GM23338 (cell line): ENCODE measurements around the gene PALMD. TPM values are rescaled to one million over a fixed set of nuclear protein-coding genes. Genes with fewer than 3 reads are reported as not detected.

ENCODE experiments used
- ATAC-seq: fragments of 200-7000 bp; cut with Tn5 transposase; 3 replicates; pipeline ENCODE4 v1.9.1; 2020
- DNase-seq: peaks from one replicate; pipeline ENCODE4 v3.0.0-alpha.2; 2015; ENCODE audit warnings: low spot score
- H2AFZ ChIP-seq: fragments of 200-600 bp; sonication (generic); 2 replicates; pipeline ENCODE4 v1.8.0; 2016; ENCODE audit warnings: antibody characterized with exemption, mild to moderate bottlenecking, moderate library complexity
- H3F3A ChIP-seq: fragments of 200-600 bp; sonication (generic); replicated peaks from 2 replicates; pipeline ENCODE4 v1.8.0; 2017; ENCODE audit warnings: antibody characterized with exemption, mixed run types, low read depth
- H3K27ac ChIP-seq: fragments of 200-600 bp; sonication (generic); 2 replicates; pipeline ENCODE4 v1.6.1; 2016; ENCODE audit warnings: low read depth
- H3K27me3 ChIP-seq: fragments of 200-600 bp; sonication (generic); 2 replicates; pipeline ENCODE4 v1.8.0; 2016; ENCODE audit warnings: mild to moderate bottlenecking, mixed run types, moderate library complexity; ENCODE audit not compliant: insufficient read depth
- H3K36me3 ChIP-seq: fragments of 200-600 bp; sonication (generic); 2 replicates; pipeline ENCODE4 v1.8.0; 2016; ENCODE audit warnings: mild to moderate bottlenecking; ENCODE audit not compliant: insufficient read depth
- H3K4me1 ChIP-seq: fragments of 200-600 bp; sonication (generic); 2 replicates; pipeline ENCODE4 v1.8.0; 2016; ENCODE audit warnings: mild to moderate bottlenecking, moderate library complexity; ENCODE audit not compliant: insufficient read depth
- H3K4me2 ChIP-seq: fragments of 200-600 bp; sonication (generic); 2 replicates; pipeline ENCODE4 v1.7.1; 2017; ENCODE audit warnings: mixed run types
- H3K4me3 ChIP-seq: fragments of 200-600 bp; sonication (generic); 2 replicates; pipeline ENCODE4 v1.6.1; 2016; ENCODE audit warnings: mixed run types
- H3K79me2 ChIP-seq: fragments of 200-600 bp; sonication (generic); replicated peaks from 2 replicates; pipeline ENCODE4 v1.8.0; 2017; ENCODE audit warnings: mild to moderate bottlenecking; ENCODE audit not compliant: insufficient read depth
- H3K9me2 ChIP-seq: fragments of 200-600 bp; sonication (generic); 2 replicates; pipeline ENCODE4 v1.8.0; 2017; ENCODE audit not compliant: insufficient read depth
- H4K20me1 ChIP-seq: fragments of 200-600 bp; sonication (generic); replicated peaks from 2 replicates; pipeline ENCODE4 v1.8.0; 2017; ENCODE audit warnings: mild to moderate bottlenecking; ENCODE audit not compliant: insufficient read depth
- H3K27ac Mint-ChIP-seq: 2 replicates; pipeline ENCODE4 v1.8.0; 2020; ENCODE audit warnings: inconsistent platforms, mild to moderate bottlenecking, moderate library complexity, mixed read lengths
- H3K27me3 Mint-ChIP-seq: 3 replicates; pipeline ENCODE4 v1.8.0; 2022; ENCODE audit warnings: low read depth, mild to moderate bottlenecking, moderate library complexity, mixed read lengths, inconsistent platforms; ENCODE audit not compliant: insufficient read depth, poor library complexity
- H3K36me3 Mint-ChIP-seq: 3 replicates; pipeline ENCODE4 v1.8.0; 2021; ENCODE audit warnings: low read depth, mild to moderate bottlenecking, inconsistent platforms, moderate library complexity, mixed read lengths
- H3K4me1 Mint-ChIP-seq: 3 replicates; pipeline ENCODE4 v1.8.0; 2020; ENCODE audit warnings: mild to moderate bottlenecking, inconsistent platforms, mixed read lengths
- H3K4me3 Mint-ChIP-seq: 3 replicates; pipeline ENCODE4 v1.8.0; 2021; ENCODE audit warnings: moderate library complexity, mild to moderate bottlenecking, inconsistent platforms, mixed read lengths
- H3K9me3 Mint-ChIP-seq: 3 replicates; pipeline ENCODE4 v1.8.0; 2020; ENCODE audit warnings: moderate library complexity, mild to moderate bottlenecking, inconsistent platforms, mixed read lengths
- CREB1 ChIP-seq: fragments of 250-450 bp; sonication (Bioruptor Pico); IDR thresholded peaks from 2 replicates; pipeline ENCODE4 v1.5.0; 2020; ENCODE audit warnings: low read depth, mild to moderate bottlenecking, moderate library complexity
- EZH2 ChIP-seq: fragments of 200-600 bp; sonication (generic); IDR thresholded peaks from one replicate; pipeline ENCODE4 v1.8.0; 2017; ENCODE audit warnings: antibody characterized with exemption, mild to moderate bottlenecking, low read depth; ENCODE audit not compliant: unreplicated experiment
- EZH2phosphoT487 ChIP-seq: fragments of 200-600 bp; sonication (generic); IDR thresholded peaks from one replicate; pipeline ENCODE4 v1.8.1; 2018; ENCODE audit warnings: antibody characterized with exemption; ENCODE audit not compliant: unreplicated experiment
- JUNB ChIP-seq: IDR thresholded peaks from one replicate; pipeline ENCODE4 v1.6.1; 2016; ENCODE audit warnings: antibody characterized with exemption; ENCODE audit not compliant: unreplicated experiment
- NANOG ChIP-seq: IDR thresholded peaks from 2 replicates; pipeline ENCODE4 v1.6.1; 2016; ENCODE audit warnings: antibody characterized with exemption, borderline replicate concordance
- POLR2AphosphoS5 ChIP-seq: IDR thresholded peaks from 2 replicates; pipeline ENCODE4 v1.6.1; 2016; ENCODE audit warnings: antibody characterized with exemption, low read depth
- STAT1 ChIP-seq: IDR thresholded peaks from one replicate; pipeline ENCODE4 v1.6.1; 2016; ENCODE audit warnings: antibody characterized with exemption; ENCODE audit not compliant: unreplicated experiment
- ZNF114 ChIP-seq: fragments of 250-450 bp; sonication (Bioruptor Pico); IDR thresholded peaks from 2 replicates; pipeline ENCODE4 v1.5.0; 2020; ENCODE audit warnings: mild to moderate bottlenecking, moderate library complexity
- polyA plus RNA-seq: library from polyadenylated mRNA; unstranded; fragments of >200 nt; fragmentation: Nextera tagmentation; extraction: Ambion mirVana; gene quantifications from 2 replicates; pipeline ENCODE4 v1.2.1, GENCODE V29; 2016
- total RNA-seq: library from RNA; depleted of rRNA; stranded (reverse); fragments of >200 nt; shearing (Covaris generic); gene quantifications from 2 replicates; pipeline ENCODE4 v1.2.3, GENCODE V29; 2014
- TF ChIP-seq, protein P1 (sequence below): IDR thresholded peaks from 2 replicates; pipeline ENCODE4 v1.6.1; 2016; ENCODE audit warnings: antibody characterized with exemption
- TF ChIP-seq, protein P2 (sequence below), 2 experiments: fragments of 200-600 bp in 1 of 2; sonication (generic) in 1 of 2; conservative IDR thresholded peaks; 2 replicates each; pipeline versions ENCODE4 v1.5.1 to v1.6.1; 2016 to 2017; ENCODE audit warnings: antibody characterized with exemption in 2 of 2, low read depth in 2 of 2, mild to moderate bottlenecking in 2 of 2, moderate library complexity in 1 of 2

The PALMD gene
- total and polyA plus RNA-seq, 2 experiments from 2014 or later = not detected

DNA sequence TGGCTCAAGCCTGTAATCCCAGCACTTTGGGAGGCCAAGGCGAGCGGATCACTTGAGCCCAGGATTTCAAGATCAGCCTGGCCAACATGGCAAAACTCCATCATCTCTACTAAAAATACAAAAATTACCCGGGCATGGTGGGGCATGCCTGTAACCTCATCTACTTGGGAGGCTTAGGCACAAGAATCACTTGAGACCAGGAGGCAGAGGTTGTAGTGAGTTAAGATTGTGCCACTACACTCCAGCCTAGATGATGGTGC is 12.0 kb downstream of the PALMD start (continued):
- TF ChIP-seq, protein P1, sequence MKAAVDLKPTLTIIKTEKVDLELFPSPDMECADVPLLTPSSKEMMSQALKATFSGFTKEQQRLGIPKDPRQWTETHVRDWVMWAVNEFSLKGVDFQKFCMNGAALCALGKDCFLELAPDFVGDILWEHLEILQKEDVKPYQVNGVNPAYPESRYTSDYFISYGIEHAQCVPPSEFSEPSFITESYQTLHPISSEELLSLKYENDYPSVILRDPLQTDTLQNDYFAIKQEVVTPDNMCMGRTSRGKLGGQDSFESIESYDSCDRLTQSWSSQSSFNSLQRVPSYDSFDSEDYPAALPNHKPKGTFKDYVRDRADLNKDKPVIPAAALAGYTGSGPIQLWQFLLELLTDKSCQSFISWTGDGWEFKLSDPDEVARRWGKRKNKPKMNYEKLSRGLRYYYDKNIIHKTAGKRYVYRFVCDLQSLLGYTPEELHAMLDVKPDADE = no peak
- TF ChIP-seq STAT1 = no peak
- TF ChIP-seq CREB1 = no peak
- TF ChIP-seq ZNF114 (CRISPR knock-in tag) = no peak
- no peak for TF ChIP-seq EZH2
- no peak for TF ChIP-seq NANOG
- no peak for TF ChIP-seq POLR2AphosphoS5
- no peak for TF ChIP-seq EZH2phosphoT487
- TF ChIP-seq JUNB = no peak
- TF ChIP-seq, protein P2, sequence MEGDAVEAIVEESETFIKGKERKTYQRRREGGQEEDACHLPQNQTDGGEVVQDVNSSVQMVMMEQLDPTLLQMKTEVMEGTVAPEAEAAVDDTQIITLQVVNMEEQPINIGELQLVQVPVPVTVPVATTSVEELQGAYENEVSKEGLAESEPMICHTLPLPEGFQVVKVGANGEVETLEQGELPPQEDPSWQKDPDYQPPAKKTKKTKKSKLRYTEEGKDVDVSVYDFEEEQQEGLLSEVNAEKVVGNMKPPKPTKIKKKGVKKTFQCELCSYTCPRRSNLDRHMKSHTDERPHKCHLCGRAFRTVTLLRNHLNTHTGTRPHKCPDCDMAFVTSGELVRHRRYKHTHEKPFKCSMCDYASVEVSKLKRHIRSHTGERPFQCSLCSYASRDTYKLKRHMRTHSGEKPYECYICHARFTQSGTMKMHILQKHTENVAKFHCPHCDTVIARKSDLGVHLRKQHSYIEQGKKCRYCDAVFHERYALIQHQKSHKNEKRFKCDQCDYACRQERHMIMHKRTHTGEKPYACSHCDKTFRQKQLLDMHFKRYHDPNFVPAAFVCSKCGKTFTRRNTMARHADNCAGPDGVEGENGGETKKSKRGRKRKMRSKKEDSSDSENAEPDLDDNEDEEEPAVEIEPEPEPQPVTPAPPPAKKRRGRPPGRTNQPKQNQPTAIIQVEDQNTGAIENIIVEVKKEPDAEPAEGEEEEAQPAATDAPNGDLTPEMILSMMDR (conservative IDR thresholded peaks at IDR 0.05; ENCODE audit: low read depth in 2 of 2) = no peak

DNA sequence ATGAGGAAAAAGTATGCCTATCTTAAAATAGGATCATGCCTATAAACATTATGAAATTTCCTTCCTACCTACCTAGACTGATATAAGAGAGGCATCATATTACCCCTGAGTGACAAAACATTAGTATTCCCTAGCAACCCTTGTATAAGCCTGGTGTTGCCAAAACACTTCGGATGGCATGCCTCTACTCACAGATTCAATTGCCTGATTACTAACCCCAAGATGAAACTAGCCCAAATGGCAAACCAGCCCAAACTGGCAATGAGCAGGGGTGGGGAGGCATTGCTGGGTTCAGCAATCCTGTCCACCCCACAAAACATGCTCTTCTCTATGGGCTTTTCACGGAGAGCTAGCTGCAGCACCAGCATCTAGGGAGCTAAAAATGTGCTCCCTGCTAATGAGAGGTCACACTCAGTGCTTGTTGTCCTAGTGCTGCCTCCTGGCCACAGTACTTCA is 13.9 kb downstream of the PALMD start:
- TF ChIP-seq CREB1 = no peak
- TF ChIP-seq NANOG = no peak
- no peaks in the 10 kb centered on the region for H4K20me1 ChIP-seq
- no peaks in the 10 kb centered on the region for H3K9me3 Mint-ChIP-seq
- H3K27ac Mint-ChIP-seq = no peak overlapping the region
- no peaks in the 10 kb centered on the region for H3K27me3 Mint-ChIP-seq
- DNase-seq = peak; percentile 31
- no peaks in the 10 kb centered on the region for H3K36me3 ChIP-seq
- no peaks in the 10 kb centered on the region for H3K9me2 ChIP-seq
- no peak overlapping the region for H2AFZ ChIP-seq
- H3K4me1 Mint-ChIP-seq = peaks cover 6% of the 10 kb centered on the region; the same call in 2 of the 3 replicates
- no peaks in the 10 kb centered on the region for H3F3A ChIP-seq
- no peak for ATAC-seq
- no peak overlapping the region for H3K4me2 ChIP-seq
- H3K27me3 ChIP-seq = no peaks in the 10 kb centered on the region
- H3K27ac ChIP-seq = no peak overlapping the region
- no peak overlapping the region for H3K4me3 Mint-ChIP-seq
- H3K36me3 Mint-ChIP-seq = no peaks in the 10 kb centered on the region
- H3K4me1 ChIP-seq = peaks cover 3% of the 10 kb centered on the region; the same call in 1 of the 2 replicates
- H3K4me3 ChIP-seq = no peak overlapping the region
- H3K79me2 ChIP-seq = no peaks in the 10 kb centered on the region

DNA sequence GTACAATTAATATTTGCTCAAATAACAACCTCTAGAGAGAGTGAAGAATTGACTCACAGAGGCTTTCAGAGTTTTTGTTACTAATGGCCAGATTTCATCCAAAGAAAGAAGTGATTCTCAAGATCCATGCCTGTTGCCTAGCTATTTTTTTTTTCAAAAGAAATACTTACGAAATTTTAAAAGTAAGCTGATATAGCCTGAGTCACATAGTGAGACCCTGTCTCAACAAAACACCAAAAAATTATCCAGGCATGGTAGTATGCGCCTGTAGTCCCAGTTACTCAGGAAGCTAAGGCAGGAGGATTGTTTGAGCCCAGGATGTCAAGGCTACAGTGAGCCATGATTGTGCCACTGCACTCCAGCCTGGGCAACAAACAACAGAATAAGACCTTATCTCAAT is 14.6 kb downstream of the PALMD start:
- ATAC-seq (no peak), DNase-seq (no peak)
- no peak overlapping the region for H3K4me3 Mint-ChIP-seq
- Histone ChIP-seq H3K27me3 (no peaks in the 10 kb centered on the region), H4K20me1 (no peaks in the 10 kb centered on the region), H3K4me1 (peaks cover 3% of the 10 kb centered on the region; the same call in 1 of the 2 replicates), H3K79me2 (no peaks in the 10 kb centered on the region), H3F3A (no peaks in the 10 kb centered on the region), H2AFZ (no peak overlapping the region), H3K27ac (no peak overlapping the region), H3K4me3 (no peak overlapping the region), H3K9me2 (no peaks in the 10 kb centered on the region), H3K36me3 (no peaks in the 10 kb centered on the region), H3K4me2 (no peak overlapping the region)
- H3K4me1 Mint-ChIP-seq = peaks cover 6% of the 10 kb centered on the region; the same call in 2 of the 3 replicates
- no peaks in the 10 kb centered on the region for H3K9me3 Mint-ChIP-seq
- H3K27me3 Mint-ChIP-seq = no peaks in the 10 kb centered on the region
- no peak overlapping the region for H3K27ac Mint-ChIP-seq
- no peaks in the 10 kb centered on the region for H3K36me3 Mint-ChIP-seq
- no peak for TF ChIP-seq POLR2AphosphoS5
- TF ChIP-seq, protein P2 (conservative IDR thresholded peaks at IDR 0.05; ENCODE audit: low read depth in 2 of 2) = no peak
- no peak for TF ChIP-seq EZH2
- TF ChIP-seq, protein P1 = no peak
- TF ChIP-seq JUNB = no peak
- no peak for TF ChIP-seq EZH2phosphoT487
- TF ChIP-seq CREB1 = no peak
- TF ChIP-seq ZNF114 (CRISPR knock-in tag) = no peak
